ENCODE data around the gene PALLD.

DNA sequence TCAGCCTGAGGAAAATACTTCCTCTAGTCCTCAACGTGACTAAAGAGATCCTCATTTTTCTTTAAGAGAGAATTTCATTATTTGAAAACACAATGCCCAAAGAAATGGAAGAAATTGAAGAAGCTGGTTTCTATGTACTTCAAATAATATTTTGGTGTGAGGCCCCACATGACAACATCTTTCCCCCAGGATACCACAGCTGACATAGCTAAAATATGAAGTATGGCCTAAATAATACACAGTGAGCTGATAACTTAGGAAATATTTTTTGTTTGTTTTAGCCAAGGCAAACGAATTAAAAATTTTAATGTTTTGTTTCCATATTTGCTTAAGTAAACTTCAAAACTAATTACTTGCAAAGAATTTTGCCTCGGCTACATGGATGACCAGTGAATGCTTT lies 364.0 kb downstream of the PALLD start:
- TF ChIP-seq, protein P1, sequence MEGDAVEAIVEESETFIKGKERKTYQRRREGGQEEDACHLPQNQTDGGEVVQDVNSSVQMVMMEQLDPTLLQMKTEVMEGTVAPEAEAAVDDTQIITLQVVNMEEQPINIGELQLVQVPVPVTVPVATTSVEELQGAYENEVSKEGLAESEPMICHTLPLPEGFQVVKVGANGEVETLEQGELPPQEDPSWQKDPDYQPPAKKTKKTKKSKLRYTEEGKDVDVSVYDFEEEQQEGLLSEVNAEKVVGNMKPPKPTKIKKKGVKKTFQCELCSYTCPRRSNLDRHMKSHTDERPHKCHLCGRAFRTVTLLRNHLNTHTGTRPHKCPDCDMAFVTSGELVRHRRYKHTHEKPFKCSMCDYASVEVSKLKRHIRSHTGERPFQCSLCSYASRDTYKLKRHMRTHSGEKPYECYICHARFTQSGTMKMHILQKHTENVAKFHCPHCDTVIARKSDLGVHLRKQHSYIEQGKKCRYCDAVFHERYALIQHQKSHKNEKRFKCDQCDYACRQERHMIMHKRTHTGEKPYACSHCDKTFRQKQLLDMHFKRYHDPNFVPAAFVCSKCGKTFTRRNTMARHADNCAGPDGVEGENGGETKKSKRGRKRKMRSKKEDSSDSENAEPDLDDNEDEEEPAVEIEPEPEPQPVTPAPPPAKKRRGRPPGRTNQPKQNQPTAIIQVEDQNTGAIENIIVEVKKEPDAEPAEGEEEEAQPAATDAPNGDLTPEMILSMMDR (IDR thresholded peaks at IDR 0.05), result no peak
- TF ChIP-seq POLR2AphosphoS5 (IDR thresholded peaks at IDR 0.05) (no peak), POLR2A (IDR thresholded peaks at IDR 0.05) (no peak), EP300 (IDR thresholded peaks at IDR 0.05) (no peak)

All from gastroesophageal sphincter (tissue), 3 donors.